NOMO-1 (cell line): ENCODE results near the gene OGA.

Source experiments
- DNase-seq, 2 experiments: peaks; one replicate each; lab custom pipeline; 2025; ENCODE audit not compliant: unreplicated experiment in 2 of 2; lab: John Stamatoyannopoulos, UW

Gene OGA

DNA sequence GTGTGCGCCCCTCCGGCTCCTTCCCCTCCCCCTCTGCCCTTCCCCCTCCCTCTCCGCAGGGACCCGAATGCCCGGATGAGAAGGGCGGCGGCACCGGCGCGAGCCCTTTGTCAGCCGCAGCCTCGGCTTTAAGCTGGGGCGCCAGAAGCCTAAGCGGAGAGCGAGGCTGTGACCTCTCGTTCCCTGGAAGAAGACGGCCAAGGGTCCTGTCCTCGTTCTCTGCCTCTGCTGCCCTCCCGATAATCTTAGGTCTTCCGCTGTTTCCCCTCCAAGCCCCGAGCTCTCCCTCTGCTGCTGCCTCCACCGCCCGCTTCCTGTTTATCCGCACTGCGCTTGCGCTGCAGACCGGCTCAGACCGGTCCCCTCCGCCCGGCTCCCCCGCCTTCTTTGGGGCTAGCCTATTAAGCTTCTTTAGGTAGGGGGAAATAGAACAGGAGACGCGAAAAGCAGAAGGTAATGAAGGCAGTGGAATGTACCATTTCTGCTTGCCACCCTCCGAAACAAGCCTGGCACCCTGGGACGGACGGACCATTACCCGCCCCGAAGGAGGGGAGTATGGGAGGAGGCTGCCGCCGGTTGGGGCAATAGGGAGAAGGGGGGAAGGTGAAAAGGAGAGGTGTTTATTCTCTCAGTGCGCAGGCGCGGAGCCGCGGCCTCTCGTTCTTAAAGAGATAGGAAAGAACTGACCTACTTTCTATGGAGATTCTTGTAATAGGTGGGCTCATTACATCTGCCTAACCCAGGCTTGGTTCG lies at the start of gene OGA:
Gene OGA, minus strand, starts transcription at position 326 of the 753 bp plus-strand sequence. CDS start 422 bp downstream, outside the sequence.
- DNase-seq, result peak; percentile 99

DNA sequence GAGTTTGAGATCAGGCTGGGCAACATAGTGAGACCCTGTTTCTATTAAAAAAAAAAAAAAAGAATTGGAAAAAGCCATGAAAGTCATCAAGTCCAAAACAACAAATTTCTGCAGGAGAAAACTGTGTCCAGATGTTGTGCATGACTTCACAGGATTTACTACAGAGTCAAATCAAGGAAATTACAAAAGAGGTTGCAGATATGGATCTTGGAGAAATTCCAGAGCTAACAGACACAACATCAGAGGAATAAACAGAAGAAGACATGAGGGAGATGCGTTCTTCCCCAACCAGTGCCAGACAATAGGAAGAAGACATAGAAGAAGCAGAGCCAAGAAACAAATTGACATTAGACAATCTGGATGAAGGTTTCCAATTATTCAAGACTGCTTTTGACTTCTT lies 49.7 kb upstream of the OGA start:
- no peak for DNase-seq

DNA sequence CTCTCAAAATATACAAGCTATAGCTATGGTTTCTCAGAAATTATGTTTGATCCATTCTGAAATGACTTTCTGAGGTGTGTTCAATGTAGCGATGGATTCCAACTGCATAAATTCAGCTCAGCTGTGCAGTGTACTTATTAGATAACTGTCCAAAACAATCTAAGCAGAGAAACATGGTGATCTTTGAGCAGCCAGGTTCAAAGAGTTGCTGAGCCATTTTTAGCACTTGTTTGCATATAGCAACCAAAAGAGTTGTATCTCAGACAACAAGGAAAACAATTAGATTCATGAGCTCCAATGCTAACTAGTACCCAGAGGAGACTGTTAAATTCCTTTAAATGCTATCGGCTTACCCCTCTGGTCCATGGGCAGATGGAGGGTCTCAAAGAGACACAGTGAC lies 41.3 kb upstream of the OGA start:
- DNase-seq, result no peak

DNA sequence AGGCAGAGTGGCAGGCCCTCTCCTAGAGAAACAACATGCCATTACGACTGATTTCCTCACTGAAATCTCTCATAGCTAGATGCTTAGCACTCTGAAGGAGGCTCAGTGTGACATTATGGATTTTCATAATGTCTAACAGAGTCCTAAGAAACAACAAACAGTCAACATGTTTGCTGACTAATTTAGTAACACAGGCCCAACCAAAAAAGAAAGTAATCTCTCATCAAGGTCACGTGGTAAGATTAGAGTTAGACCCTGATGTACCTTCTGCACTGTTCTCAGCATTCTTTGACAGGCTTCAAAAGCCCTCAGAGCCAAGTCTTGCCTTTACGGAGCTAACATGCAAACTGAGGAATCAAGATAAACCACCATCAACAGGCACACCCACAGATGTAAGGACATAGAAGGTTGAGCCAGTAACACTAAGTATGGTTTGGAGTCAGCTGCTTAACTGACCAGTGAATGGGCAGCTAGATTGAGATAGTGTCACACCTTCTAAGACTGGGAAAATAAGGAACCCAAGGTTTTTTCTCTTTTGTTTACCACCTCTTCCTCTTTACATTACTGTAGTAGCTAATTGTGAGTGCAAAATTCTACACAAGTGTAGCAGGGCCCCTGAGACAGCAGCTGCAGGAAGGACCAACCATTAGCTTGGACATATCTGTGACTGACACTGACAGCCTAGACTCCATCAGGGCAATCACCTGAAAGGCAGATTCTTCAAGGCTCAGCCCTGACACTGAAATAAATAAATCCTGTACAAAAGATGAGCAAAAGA lies 40.7 kb upstream of the OGA start:
- no peak for DNase-seq

DNA sequence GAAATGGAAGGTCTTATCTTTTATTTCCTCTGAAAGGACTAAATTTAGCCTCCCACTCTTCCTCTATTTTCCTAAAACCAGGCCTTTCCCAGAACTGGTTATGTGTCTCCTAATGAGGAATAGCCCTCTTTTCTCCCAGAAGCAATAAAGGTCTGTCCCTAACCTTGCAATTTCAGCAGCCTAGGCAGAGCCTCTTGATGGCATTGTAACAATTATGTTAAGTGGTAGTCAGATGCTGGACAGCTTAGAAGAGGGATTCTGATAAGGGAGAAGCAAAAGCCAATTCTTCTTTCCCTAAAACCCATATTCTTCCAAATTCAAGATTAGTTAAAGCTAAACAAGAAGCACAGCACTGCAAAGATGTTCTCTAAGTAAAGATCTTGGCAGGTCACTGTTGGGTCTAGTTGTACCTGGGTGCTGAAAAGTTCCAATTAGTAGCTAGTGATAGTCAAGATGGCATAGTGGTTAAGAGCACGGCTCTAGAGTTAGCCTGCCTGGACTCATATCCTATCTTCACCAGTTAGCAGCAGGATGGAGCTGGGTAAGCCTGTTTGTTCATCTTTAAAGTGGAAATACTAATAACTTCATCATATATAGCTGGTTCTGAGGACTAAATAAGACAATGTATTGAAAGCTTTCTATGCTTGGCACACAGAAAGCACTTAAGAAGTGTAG lies 39.7 kb upstream of the OGA start:
- DNase-seq, result no peak

DNA sequence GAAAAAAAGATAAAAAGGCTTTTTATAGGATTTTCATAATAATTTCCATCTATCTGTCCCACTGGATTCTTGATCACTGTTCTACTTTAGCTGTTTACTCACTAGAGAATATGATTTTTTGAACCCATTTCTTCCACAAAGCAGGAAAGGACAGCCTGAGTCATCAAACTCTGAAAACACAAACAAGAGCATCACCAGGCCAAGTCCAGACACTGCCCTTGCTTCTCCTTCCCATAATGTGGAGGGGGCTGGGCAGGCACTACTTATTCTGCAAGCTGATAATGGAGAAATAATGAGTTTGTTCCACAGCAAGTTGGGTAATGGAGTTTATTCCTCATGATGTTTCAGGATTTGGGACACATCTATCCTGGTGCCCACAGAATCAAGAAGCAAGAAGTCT lies 38.4 kb upstream of the OGA start:
- DNase-seq, result no peak

DNA sequence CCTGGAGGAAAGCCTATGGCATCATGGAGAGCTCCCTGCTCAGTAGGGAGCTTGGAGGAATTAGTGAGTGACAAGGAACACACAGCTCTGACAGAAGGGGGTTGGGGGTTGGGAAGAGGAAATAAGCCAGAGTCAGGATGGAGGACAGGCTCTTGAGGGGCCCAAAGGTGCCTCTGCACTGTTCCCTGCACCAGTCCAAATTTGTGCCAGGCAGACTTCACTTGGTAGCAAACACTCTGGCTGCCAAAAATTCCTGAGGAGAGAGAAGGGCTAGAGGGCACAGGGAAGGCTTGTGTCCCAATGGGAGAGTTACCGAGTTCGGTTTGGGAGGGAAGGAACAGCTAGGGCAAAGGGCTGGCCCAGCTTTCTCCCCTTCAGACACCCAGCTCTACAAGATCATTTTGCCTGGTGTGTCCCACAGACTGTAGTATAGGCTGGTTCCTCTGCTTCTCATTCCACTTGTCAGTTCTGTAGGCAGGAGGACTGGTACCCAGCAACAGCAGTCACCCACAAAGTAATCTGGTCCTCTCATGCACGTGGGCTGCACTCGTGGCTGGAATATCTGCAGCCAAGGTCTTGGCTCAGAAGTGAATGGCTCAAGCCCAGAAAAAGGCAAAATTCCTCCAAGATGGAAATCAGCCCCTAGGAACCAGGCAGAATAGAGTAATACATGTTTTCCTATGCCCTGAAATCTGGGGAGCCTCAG lies 33.3 kb upstream of the OGA start:
- DNase-seq, result no peak

DNA sequence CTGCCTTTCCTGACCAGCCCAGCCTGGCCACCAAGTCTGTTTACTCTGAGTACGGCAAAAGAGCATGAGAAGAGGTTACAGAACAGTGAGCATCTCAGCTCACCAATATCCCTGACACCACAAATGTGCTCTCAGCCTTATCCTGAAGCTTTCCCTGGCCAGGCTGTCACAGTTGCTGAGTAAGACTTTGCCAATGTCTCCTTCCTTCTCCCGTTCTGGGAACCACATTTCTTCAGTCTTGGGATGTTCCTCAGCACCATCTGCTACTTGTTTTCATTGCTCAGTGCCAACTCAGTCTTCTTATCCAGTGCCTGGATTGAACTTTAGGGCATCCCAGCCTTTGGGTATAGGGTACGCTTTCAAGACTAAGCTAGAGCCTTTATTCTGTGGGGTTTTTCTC lies 32.5 kb upstream of the OGA start:
- no peak for DNase-seq

DNA sequence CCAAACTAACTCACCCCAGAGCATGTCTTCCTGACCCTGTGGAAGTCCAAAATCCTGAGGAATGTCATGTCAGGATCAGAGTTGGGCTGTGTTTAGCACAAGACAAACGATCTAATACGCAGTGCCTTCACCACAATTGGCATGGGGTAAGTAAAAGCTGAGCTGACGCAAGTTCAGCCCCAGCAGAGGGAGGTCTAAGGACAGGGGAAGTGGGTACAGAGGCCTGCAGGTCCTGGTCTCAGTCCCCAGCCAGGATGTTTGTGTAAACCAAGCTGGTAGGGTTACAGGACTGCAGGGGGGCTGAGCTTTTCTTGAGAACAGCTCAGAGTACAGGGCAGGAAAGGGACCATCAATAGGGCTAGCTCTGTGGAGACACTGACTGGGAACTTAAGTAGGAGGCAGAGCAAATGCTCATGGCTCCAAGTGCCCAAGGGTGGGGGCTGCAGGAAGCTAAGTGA lies 30.7 kb upstream of the OGA start:
- DNase-seq, result peak; percentile 59 to 64

DNA sequence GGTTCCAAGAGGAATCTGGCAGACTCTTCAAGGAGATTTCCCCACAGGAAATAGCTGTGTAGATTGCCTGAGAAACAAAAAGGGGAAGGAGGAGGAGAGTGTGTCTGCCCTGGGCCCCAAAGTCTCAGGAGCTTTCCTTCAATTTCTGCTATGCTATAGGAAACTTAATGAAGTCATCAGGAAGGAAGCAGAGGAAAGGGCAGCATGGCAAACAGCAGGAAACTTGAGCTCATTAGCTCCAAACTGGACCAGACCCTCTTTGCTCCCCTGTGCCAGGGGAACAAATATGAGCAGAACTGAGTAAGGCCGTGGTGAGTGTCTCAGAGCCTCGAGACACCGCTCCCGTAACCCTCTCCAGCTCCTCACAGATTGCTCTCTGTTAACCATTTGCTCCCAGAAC lies 30.2 kb upstream of the OGA start:
- peak; percentile 44 to 51 for DNase-seq

DNA sequence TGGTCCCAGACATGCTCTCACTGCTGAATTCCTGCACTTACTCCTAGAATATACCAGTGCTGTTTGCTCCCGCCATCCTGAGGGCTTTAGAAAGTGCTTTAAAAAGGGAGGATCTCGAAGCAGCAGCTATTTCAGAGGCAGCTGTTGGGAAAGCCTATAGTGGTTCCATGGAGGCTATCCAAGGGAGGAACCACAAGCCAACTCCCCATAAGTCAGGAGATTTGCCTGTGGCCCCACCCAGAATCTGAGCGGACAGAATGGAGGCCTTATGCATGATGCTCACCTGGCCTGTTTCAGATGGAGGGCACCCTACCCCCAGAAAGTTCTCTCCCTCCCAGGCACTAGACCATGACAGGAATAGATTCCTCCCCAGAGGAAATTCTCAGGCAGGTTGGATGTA lies 27.6 kb upstream of the OGA start:
- no peak for DNase-seq

DNA sequence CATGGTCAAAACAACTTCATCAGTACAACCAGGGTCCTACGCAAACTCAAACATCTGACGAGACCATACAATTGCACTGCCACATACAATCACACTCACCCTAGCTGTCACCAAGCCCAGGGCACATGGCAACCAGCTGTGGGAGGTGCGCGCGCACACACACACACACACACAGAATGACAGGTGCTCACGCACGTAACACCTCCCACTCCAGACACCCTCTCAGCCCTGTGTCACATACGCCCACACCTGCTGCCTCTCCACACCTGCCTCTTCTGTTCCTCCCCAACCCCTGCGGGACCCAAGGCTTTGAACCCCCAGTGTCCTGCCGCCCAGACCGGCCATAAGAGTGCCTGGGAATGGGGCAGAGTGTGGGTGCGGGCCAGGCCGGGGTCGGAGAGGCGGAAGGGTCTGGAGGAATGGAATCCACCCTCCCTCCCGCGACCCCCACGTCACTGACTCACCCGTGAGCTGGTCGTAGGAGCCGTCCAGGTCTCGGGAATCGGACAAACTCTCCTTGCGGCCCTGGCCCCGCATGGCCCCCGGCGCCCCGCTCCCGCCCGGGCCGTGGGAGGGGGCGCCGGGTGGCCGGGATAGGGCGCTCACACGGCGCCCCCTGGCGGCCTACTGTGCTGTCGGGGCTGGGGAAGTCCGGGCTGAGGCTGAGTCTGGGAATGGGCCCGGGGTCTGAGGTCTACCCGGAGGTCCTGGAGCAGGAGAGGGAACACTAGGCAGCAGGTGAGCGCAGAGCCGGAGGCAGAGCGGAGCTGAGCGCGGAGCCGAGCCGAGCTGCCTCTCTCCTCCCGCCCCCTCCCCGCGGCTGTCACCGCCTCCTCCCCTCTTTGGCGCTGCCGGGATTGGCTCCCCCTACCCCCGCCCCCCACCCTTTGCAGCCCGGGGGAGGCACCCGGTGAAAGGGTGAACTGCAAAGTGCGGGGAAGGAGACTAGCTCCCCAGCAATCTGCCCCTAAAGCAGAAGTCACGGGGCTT lies 25.1 kb upstream of the OGA start, which contains the start of gene KCNIP2:
Gene KCNIP2, minus strand, starts transcription at position 769 of the 990 bp plus-strand sequence. Its CDS starts 232 bp downstream, at position 537.
- DNase-seq, result peak; percentile 28 to 38

DNA sequence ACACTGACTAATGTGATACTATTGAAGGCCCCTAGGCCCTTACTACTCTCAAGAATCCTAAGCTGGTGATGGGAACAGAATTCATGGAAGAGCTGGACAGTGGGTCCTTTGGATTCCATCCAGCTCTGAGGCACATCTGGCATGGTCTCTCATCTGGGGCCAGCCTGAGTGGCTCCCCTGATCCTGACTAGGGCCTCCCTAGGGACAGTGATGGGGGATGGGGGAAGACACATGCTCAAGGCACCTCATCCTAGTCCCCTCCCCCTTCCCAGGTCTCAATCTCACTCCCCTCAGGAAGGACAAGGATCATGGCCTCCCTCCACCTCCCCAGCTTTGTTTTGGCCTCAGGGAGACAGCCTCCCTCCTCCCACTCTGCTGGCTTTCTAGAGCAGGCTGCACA lies 23.6 kb upstream of the OGA start:
- no peak for DNase-seq

DNA sequence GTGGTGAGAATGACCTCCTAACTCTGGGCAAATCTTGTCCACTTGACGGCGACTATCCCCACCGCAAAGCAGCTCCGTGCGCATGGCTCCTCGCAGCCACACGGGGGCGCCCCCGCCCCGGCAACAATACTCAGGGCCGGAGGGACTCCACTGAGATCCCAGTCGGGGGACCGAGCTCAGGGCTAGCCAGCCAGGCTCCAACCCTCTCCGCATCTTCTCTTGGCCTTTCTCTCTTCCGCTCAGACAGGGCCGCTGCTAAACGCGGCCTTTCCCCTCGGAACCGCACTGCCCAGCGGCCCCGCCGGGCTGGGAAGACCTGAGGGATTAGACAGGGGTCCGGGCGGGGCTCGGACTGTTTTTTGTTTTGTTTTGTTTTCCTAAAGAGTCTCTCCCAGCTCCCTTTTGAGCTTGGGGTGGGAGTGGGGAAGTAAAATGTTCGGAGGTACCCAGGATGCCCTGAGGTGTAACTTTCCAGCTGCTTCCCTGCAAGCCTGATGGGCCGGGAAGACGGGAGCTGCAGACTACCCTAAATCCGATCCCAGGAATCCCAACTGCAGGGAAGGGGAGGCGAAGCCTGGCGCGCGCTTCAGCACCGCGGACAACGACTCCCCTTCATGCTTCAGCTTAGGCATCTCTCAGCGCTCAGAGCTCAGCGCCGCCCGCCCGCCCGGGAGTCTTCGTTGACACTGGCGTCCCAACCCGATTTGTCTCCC lies 22.7 kb upstream of the OGA start:
- peak; percentile 66 to 73 for DNase-seq

DNA sequence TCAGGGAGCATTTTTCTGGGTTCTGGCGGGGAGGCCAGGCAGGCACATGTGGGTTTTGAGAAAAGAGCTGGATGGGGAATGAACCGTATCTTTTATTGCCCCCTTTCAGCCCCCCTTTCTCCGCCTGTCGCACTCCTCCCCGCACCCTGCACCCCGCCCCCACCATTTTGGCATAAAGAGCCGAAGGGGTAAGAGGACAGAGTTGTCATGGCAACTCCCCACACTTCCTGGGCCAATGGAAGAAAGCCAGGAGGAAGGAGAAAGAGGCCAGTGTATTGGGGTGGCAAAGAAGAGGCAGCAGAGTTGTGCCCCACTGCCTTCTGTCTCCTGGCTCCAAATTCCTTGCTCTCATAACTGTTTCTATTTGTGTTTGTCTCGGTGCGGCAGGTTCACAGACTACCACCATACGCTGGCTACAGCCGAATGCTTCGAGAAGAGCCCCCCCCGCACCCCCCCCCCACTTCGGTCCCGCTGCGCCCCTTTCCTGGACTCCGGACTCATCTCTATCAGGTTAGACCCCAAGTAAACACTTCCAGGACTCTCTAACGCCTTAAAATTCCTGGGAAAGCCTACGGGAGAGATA lies 21.9 kb upstream of the OGA start:
- DNase-seq, result no peak

DNA sequence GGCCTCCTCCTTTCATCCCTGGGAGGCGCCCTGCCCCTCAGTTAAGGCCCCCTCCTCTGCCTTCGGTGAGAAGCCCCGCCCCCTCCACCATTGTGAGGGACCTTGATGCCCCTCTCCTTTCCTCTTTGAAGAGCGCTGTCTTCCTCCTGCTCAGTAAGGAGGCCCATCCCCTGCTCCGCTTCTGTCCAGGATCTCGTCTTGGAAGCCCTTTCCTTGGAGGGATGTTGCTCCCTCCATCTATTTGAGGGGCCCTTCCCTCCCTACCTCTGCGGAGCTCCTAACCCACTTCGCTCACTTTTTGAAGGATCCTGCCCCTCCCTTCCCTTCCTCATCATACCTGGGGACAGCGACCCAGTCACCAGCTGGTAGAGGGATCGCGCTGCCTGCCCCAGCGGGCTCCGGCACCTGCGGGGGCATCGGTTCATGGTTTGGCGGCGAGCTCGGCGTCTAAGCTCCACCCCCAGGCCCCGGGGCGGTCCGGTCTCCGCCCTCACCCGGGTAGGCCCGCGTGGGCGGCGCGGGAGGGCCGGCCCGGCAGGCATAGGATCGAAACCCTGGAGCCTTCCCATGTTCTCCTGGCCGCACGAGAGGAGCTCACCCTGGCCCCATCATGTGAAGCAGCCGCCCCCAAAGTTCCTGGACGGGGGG lies 21.3 kb upstream of the OGA start:
- no peak for DNase-seq

DNA sequence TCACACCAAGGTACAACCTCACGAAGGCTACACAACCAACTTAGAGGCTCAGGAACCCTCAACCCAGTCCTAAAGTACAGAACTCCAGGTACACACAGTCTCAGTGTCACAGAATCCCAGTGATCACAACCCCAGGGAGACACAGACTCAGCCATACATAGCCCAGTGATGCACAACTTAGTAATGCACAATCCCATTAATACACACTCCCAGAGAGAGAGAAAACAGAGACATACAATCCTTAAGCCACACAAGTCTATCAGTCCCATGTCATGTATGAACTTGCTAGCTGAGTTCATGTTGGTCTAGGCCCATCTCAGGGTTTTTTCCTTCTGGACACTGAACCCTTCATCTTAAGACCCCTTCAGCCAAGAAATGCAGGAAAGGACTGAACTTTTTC lies 20.8 kb upstream of the OGA start:
- DNase-seq, result no peak

DNA sequence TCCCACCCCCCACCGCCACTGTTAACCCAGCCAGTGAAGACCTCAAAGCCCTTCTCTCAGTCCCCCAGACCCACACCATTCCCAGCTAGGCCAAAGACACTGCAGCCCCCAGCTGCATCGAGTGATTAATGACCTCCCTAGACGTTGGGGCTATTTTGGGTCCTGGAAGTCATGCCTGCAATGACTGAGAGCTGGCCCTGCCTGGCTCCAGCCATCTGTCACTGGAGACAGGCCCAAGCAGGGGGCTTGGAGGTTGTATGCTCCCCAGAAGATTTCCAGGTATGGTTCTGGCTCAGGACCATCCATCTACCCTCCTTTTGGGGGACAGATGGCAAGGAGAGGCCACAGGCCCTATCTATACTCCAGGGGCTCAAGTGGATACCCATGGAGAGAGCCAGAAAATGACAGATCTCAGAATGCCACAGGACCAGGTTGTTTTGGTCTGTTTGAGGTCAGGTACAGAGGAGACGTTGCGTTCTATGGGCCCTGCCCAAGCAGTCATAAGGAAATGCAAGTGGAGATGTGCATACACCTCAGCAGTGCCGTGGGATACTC lies 20.2 kb upstream of the OGA start:
- DNase-seq, result no peak
